Suprapubic skin (tissue), 4 donors: ENCODE measurements around the gene SGO2. TPM values are rescaled to one million over a fixed set of nuclear protein-coding genes. Genes with fewer than 3 reads are reported as not detected.

ENCODE experiments used
- DNase-seq, 2 donors: peaks; one replicate each; pipeline ENCODE4 v3.0.0-alpha.2; 2019; ENCODE audit warnings: low spot score in 2 of 2
- H3K27ac ChIP-seq: fragments of 200-600 bp; sonication (generic); one replicate; pipeline ENCODE4 v1.5.1; 2019
- H3K27me3 ChIP-seq: fragments of 200-600 bp; sonication (generic); one replicate; pipeline ENCODE4 v1.5.1; 2019
- H3K36me3 ChIP-seq: fragments of 200-600 bp; sonication (generic); one replicate; pipeline ENCODE4 v1.5.1; 2019
- H3K4me1 ChIP-seq: fragments of 200-600 bp; sonication (generic); one replicate; pipeline ENCODE4 v1.5.1; 2019
- H3K4me3 ChIP-seq: fragments of 200-600 bp; sonication (generic); one replicate; pipeline ENCODE4 v1.5.1; 2019; ENCODE audit warnings: mild to moderate bottlenecking
- H3K9me3 ChIP-seq: fragments of 200-600 bp; sonication (generic); one replicate; pipeline ENCODE4 v1.5.1; 2019
- CTCF ChIP-seq, 2 donors: fragments of 200-600 bp in 1 of 2; fragments of 450-650 bp in 1 of 2; sonication (generic) in 1 of 2; IDR thresholded peaks; one replicate each; pipeline ENCODE4 v1.5.1; 2016 to 2019; ENCODE audit warnings: antibody characterized with exemption in 2 of 2, mild to moderate bottlenecking in 1 of 2, moderate library complexity in 1 of 2
- EP300 ChIP-seq: sonication (generic); formaldehyde crosslinking; IDR thresholded peaks from one replicate; pipeline ENCODE4 v1.6.1; 2017; ENCODE audit warnings: antibody characterized with exemption
- POLR2A ChIP-seq, 2 donors: fragments of 450-650 bp; IDR thresholded peaks; one replicate each; pipeline ENCODE4 v1.6.1; 2017; ENCODE audit warnings: antibody characterized with exemption in 2 of 2, mild to moderate bottlenecking in 2 of 2, moderate library complexity in 2 of 2
- POLR2AphosphoS5 ChIP-seq, 3 donors: sonication (generic); formaldehyde crosslinking; IDR thresholded peaks; one replicate each; pipeline ENCODE4 v1.6.1; 2017; ENCODE audit warnings: antibody characterized with exemption in 3 of 3
- WGBS: methylation state at CpG from one replicate; pipeline ENCODE4 v1.1.5; 2018; 5-methylcytosine and 5-hydroxymethylcytosine counted together
- total RNA-seq, 4 donors: library from RNA; depleted of rRNA; stranded (reverse); fragments of >200 nt; gene quantifications; one replicate each; pipeline ENCODE4 v1.1.0, GENCODE V29; 2016

Gene SGO2
- total RNA-seq, 4 donors from 2014 or later, result 2.0 to 3.5 (median 2.8) TPM

- Histone ChIP-seq H3K36me3 (peaks cover 16% of the 10 kb centered on the region), H3K4me1 (no peaks in the 10 kb centered on the region), H3K9me3 (no peaks in the 10 kb centered on the region), H3K27ac (no peak overlapping the region), H3K4me3 (no peak overlapping the region), H3K27me3 (no peaks in the 10 kb centered on the region)
- WGBS, result 81% methylated on average over 3 of the region's 3 CpGs
- TF ChIP-seq POLR2A (IDR thresholded peaks at IDR 0.05), result no peak
- TF ChIP-seq EP300, result no peak
- TF ChIP-seq POLR2AphosphoS5 (IDR thresholded peaks at IDR 0.05), result no peak
- no peak for TF ChIP-seq CTCF (IDR thresholded peaks at IDR 0.05)
- no peak for DNase-seq
Observed at GRCh38 chr2:200599206-200599605, 73.2 kb downstream of the SGO2 start.

GRCh38 chr2:200600549-200601225 is 74.7 kb downstream of the SGO2 start:
- no peak for TF ChIP-seq POLR2A (IDR thresholded peaks at IDR 0.05)
- no peak for TF ChIP-seq EP300
- no peak for TF ChIP-seq CTCF (IDR thresholded peaks at IDR 0.05)
- TF ChIP-seq POLR2AphosphoS5 (IDR thresholded peaks at IDR 0.05), result no peak
- 74% methylated on average over 7 of the region's 7 CpGs for WGBS

GRCh38 chr2:200602584-200602983 is 76.6 kb downstream of the SGO2 start:
- peaks cover 23% of the 10 kb centered on the region for H3K36me3 ChIP-seq
- H3K4me1 ChIP-seq, result no peaks in the 10 kb centered on the region
- TF ChIP-seq EP300 (no peak), POLR2AphosphoS5 (IDR thresholded peaks at IDR 0.05) (no peak), POLR2A (IDR thresholded peaks at IDR 0.05) (no peak), CTCF (IDR thresholded peaks at IDR 0.05) (no peak)
- H3K27me3 ChIP-seq, result no peaks in the 10 kb centered on the region
- DNase-seq, result no peak
- no peak overlapping the region for H3K27ac ChIP-seq
- WGBS, result 96% methylated on average over 4 of the region's 4 CpGs
- no peak overlapping the region for H3K4me3 ChIP-seq
- no peaks in the 10 kb centered on the region for H3K9me3 ChIP-seq

More at GRCh38 chr2:200600549-200601225, 74.7 kb downstream of the SGO2 start:
- H3K27me3 ChIP-seq, result no peaks in the 10 kb centered on the region
- peaks cover 16% of the 10 kb centered on the region for H3K36me3 ChIP-seq
- no peaks in the 10 kb centered on the region for H3K4me1 ChIP-seq
- DNase-seq, result no peak
- no peaks in the 10 kb centered on the region for H3K9me3 ChIP-seq
- H3K4me3 ChIP-seq, result no peak overlapping the region
- H3K27ac ChIP-seq, result no peak overlapping the region

- Histone ChIP-seq H3K27me3 (no peaks in the 10 kb centered on the region), H3K4me1 (no peaks in the 10 kb centered on the region), H3K9me3 (no peaks in the 10 kb centered on the region), H3K4me3 (no peak overlapping the region), H3K27ac (peak overlapping the region; percentile 1), H3K36me3 (peaks cover 22% of the 10 kb centered on the region)
- WGBS, result 65% methylated on average over 3 of the region's 3 CpGs
- DNase-seq, result no peak
- TF ChIP-seq POLR2A (IDR thresholded peaks at IDR 0.05), result no peak
- TF ChIP-seq EP300, result no peak
- TF ChIP-seq CTCF (IDR thresholded peaks at IDR 0.05), result no peak
- TF ChIP-seq POLR2AphosphoS5 (IDR thresholded peaks at IDR 0.05), result no peak
Observed at GRCh38 chr2:200603972-200604371, 78.0 kb downstream of the SGO2 start.

GRCh38 chr2:200604571-200605255 is 78.7 kb downstream of the SGO2 start:
- no peaks in the 10 kb centered on the region for H3K27me3 ChIP-seq
- no peak for TF ChIP-seq CTCF (IDR thresholded peaks at IDR 0.05)
- TF ChIP-seq POLR2A (IDR thresholded peaks at IDR 0.05), result no peak
- TF ChIP-seq POLR2AphosphoS5 (IDR thresholded peaks at IDR 0.05), result no peak
- no peak for TF ChIP-seq EP300
- no peaks in the 10 kb centered on the region for H3K9me3 ChIP-seq
- no peaks in the 10 kb centered on the region for H3K4me1 ChIP-seq
- 73% methylated on average over 5 of the region's 5 CpGs for WGBS
- no peak overlapping the region for H3K4me3 ChIP-seq
- H3K36me3 ChIP-seq, result peaks cover 15% of the 10 kb centered on the region
- H3K27ac ChIP-seq, result peak overlapping the region; percentile 1
- DNase-seq, result no peak
